ENCODE results near the gene ENPP1.

Gene ENPP1

DNA sequence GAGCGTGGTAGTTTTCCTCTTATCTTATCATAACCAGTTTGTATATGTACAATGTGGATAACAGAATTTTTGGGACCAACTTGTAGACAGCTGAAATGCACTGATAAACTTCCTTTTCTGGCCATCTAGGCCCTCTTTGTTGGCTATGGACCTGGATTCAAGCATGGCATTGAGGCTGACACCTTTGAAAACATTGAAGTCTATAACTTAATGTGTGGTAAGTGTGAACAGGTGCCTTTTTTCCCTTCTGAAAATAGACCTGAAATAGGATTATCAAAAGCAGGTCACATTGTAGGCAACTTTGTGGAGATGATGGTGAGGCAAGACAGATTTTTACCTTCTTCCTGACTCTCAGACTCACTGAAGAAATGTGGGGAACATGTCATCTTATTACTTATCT is 67.8 kb downstream of the ENPP1 start:
- DNase-seq (ENCODE audit: low read depth in 2 of 2): no peak
- TF ChIP-seq, protein P1, sequence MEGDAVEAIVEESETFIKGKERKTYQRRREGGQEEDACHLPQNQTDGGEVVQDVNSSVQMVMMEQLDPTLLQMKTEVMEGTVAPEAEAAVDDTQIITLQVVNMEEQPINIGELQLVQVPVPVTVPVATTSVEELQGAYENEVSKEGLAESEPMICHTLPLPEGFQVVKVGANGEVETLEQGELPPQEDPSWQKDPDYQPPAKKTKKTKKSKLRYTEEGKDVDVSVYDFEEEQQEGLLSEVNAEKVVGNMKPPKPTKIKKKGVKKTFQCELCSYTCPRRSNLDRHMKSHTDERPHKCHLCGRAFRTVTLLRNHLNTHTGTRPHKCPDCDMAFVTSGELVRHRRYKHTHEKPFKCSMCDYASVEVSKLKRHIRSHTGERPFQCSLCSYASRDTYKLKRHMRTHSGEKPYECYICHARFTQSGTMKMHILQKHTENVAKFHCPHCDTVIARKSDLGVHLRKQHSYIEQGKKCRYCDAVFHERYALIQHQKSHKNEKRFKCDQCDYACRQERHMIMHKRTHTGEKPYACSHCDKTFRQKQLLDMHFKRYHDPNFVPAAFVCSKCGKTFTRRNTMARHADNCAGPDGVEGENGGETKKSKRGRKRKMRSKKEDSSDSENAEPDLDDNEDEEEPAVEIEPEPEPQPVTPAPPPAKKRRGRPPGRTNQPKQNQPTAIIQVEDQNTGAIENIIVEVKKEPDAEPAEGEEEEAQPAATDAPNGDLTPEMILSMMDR (IDR thresholded peaks at IDR 0.05; ENCODE audit: low read depth, low read length): no peak
- no peak overlapping the region for H3K4me3 ChIP-seq (replicated peaks in 1 of 2; ENCODE audit: low read depth in 2 of 2, low read length in 2 of 2)

DNA sequence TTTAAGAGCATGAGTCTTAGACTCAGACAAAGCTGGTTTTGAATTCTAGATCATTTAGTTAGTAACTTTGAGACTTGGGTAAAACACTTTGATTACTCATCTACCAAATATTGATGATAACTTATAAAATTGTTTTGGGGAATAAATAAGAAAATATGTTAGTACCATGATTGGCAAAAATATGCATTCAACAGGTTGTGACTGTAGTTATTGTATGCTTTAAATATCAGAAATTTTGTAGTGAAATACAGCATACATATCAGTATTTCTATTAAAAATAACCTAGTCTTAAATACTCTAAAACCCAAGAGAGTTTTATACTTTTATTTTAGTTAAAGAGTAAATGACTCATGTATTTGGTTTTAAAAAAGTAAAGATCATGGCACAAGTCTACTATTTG is 68.7 kb downstream of the ENPP1 start:
- no peak for DNase-seq (ENCODE audit: low read depth in 2 of 2)
- TF ChIP-seq, protein P1 (IDR thresholded peaks at IDR 0.05; ENCODE audit: low read depth, low read length): no peak
- H3K4me3 ChIP-seq (replicated peaks in 1 of 2; ENCODE audit: low read depth in 2 of 2, low read length in 2 of 2): no peak overlapping the region

DNA sequence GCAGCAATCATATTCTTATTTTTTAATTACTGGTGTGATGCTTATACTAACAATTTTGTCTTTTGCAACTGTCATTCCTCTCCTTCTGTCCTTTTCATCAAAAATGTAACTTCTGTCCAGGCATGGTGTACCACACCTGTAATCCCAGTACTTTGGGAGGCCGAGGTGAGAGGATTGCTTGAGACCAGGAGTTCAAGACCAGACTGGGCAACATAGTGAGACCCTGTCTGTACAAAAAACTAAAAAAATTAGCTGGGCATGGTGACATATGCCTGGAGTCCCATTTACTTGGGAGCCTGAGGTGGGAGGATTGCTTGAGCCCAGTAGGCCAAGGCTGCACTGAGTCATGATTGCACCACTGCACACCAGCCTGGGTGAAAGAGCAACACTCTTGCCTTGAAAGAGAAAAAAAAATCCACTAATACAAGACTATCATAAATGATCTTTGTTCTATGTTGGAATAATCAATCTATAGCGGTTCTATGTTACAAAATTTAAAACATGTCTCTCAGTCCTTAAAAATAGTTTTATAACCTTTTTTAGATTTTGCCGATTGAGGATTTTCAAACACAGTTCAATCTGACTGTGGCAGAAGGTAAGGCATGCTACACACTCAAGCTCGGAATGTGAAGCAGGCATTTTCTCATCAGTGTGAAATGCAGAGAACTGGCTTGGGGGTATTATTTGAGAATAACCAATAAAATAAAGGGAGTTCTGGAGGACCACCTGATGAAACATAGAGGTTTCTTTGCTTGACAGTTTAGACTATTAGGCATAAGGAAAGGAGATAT is 70.4 kb downstream of the ENPP1 start:
- DNase-seq (ENCODE audit: low read depth in 2 of 2): peak; percentile 8 to 43
- H3K4me3 ChIP-seq (replicated peaks in 1 of 2; ENCODE audit: low read depth in 2 of 2, low read length in 2 of 2): no peak overlapping the region
- TF ChIP-seq, protein P1 (IDR thresholded peaks at IDR 0.05; ENCODE audit: low read depth, low read length): no peak

DNA sequence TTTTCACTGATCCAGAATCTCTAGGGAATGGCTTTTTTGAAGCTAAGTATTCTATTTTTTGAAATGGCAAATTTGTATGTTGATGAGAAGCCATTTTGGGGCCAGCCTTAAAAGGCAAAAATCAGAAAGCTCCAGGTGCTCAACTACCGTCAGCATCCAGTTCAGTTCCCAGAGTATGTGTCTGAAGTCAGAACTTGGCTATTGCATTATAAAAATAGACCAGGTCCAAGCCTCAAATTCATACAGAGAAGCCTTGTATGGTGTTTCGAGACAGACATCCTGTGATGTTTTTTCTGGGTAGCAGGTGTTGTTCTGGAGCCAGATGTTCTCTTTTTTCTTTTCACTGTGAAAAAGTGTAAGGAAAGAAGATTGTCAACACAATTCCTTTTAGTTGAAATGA is 75.2 kb downstream of the ENPP1 start:
- no peak overlapping the region for H3K4me3 ChIP-seq (replicated peaks in 1 of 2; ENCODE audit: low read depth in 2 of 2, low read length in 2 of 2)
- DNase-seq (ENCODE audit: low read depth in 2 of 2): no peak
- TF ChIP-seq, protein P1 (IDR thresholded peaks at IDR 0.05; ENCODE audit: low read depth, low read length): no peak

DNA sequence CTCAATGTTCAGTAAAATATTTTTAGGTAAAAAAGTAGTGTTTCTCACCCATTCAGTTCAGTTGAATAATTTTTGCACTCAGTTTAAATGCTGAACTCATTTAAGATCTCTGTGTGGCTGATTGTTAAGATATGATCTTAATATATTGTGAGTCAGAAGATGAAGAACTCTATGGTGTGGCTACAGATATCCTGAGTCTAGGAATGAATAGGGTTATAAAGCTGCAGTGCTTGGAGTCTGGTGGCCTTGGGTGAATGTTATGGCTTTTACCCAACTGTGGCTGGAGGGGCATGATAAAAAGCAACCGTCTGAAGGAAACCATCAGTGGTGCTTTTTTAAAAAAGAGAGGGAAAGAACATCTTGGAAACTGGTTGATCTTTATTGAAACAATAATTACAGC is 77.4 kb downstream of the ENPP1 start:
- DNase-seq (ENCODE audit: low read depth in 2 of 2): no peak
- TF ChIP-seq, protein P1 (IDR thresholded peaks at IDR 0.05; ENCODE audit: low read depth, low read length): no peak
- no peak overlapping the region for H3K4me3 ChIP-seq (replicated peaks in 1 of 2; ENCODE audit: low read depth in 2 of 2, low read length in 2 of 2)

DNA sequence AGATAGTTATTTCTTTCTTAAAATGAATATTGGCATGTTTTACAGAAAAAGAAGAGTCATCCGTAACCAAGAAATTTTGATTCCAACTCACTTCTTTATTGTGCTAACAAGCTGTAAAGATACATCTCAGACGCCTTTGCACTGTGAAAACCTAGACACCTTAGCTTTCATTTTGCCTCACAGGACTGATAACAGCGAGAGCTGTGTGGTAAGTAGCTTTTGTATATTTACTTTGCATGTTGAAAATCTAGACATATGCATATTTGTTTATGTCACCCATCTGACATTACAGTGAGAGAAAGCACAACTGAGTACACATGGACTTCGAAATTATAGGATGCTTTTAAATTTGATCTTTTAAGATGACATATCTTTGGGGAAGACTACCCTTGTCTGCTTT is 78.7 kb downstream of the ENPP1 start:
- H3K4me3 ChIP-seq (replicated peaks in 1 of 2; ENCODE audit: low read depth in 2 of 2, low read length in 2 of 2): no peak overlapping the region
- TF ChIP-seq, protein P1 (IDR thresholded peaks at IDR 0.05; ENCODE audit: low read depth, low read length): no peak
- no peak for DNase-seq (ENCODE audit: low read depth in 2 of 2)

DNA sequence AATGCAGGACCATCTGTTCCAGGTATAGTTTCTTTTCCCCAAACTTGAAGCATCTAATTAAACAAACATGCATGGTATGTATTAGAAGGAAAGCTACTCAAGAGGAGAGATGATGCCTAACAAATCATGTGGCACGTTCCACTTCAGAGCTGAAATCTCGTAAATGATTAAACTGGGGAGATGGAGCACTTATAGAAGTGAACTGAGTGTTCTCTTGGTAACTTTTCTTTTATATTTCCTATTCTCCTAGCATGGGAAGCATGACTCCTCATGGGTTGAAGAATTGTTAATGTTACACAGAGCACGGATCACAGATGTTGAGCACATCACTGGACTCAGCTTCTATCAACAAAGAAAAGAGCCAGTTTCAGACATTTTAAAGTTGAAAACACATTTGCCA is 82.3 kb downstream of the ENPP1 start:
- no peak for DNase-seq (ENCODE audit: low read depth in 2 of 2)
- no peak overlapping the region for H3K4me3 ChIP-seq (replicated peaks in 1 of 2; ENCODE audit: low read depth in 2 of 2, low read length in 2 of 2)
- TF ChIP-seq, protein P1 (IDR thresholded peaks at IDR 0.05; ENCODE audit: low read depth, low read length): no peak
